Adrenal gland (tissue), 5 donors: ENCODE results near the gene PTPN22.

Experiments
- CTCF ChIP-seq, 6 experiments: fragments of 450-650 bp in 4 of 6; fragments of 200-600 bp in 2 of 6; sonication (generic) in 1 of 6; IDR thresholded peaks; 1 replicate in 5 of 6; 2 replicates in 1 of 6; pipeline versions ENCODE4 v1.5.1 to v1.8.0; 2016 to 2021; ENCODE audit warnings: antibody characterized with exemption in 6 of 6, mild to moderate bottlenecking in 2 of 6, moderate library complexity in 1 of 6
- POLR2A ChIP-seq, 2 donors: fragments of 450-650 bp; IDR thresholded peaks; one replicate each; pipeline ENCODE4 v1.6.1; 2017; ENCODE audit warnings: antibody characterized with exemption in 2 of 2, mild to moderate bottlenecking in 2 of 2, moderate library complexity in 1 of 2
- donor health status: DM: no; HTN: no; CAD: no.

GRCh38 chr1:113857776-113858175 lies 13.7 kb downstream of the PTPN22 start:
- no peak for TF ChIP-seq CTCF (IDR thresholded peaks at IDR 0.05)
- TF ChIP-seq POLR2A (IDR thresholded peaks at IDR 0.05): no peak
